H1 (cell line): ENCODE results near the gene SHMT2. TPM values are rescaled to one million over a fixed set of nuclear protein-coding genes. Genes with fewer than 3 reads are reported as not detected.

ENCODE experiments used
- ASH2L ChIP-seq: fragments of 200-600, 300-600 bp; sonication (generic); IDR thresholded peaks from one replicate; pipeline ENCODE4 v1.7.1; 2017; ENCODE audit warnings: low read length
- BACH1 ChIP-seq: IDR thresholded peaks from 2 replicates; pipeline ENCODE4 v1.6.1; 2012; ENCODE audit warnings: low read length, improper control_type of control experiment
- CEBPB ChIP-seq: IDR thresholded peaks from 2 replicates; pipeline ENCODE4 v1.6.1; 2012; ENCODE audit warnings: low read depth, low read length
- CREB1 ChIP-seq: IDR thresholded peaks from 2 replicates; pipeline ENCODE4 v1.6.1; 2012; ENCODE audit warnings: inconsistent platforms
- FOSL1 ChIP-seq: IDR thresholded peaks from 2 replicates; pipeline ENCODE4 v1.6.1; 2011; ENCODE audit warnings: mild to moderate bottlenecking, low read depth, low read length, moderate library complexity; ENCODE audit not compliant: insufficient read depth
- HDAC2 ChIP-seq, 2 experiments: fragments of 300-600 bp in 1 of 2; sonication (generic) in 1 of 2; IDR thresholded peaks; 2 replicates each; pipeline ENCODE4 v1.6.1; 2011 to 2012; ENCODE audit warnings: low read depth in 2 of 2, low read length in 2 of 2, mild to moderate bottlenecking in 2 of 2, moderate library complexity in 2 of 2, borderline replicate concordance in 1 of 2, inconsistent platforms in 1 of 2
- JUN ChIP-seq: IDR thresholded peaks from 2 replicates; pipeline ENCODE4 v1.6.1; 2011; ENCODE audit warnings: low read depth, mild to moderate bottlenecking, improper control_type of control experiment, low read length
- NRF1 ChIP-seq: IDR thresholded peaks from 2 replicates; pipeline ENCODE4 v1.6.1; 2011; ENCODE audit warnings: mild to moderate bottlenecking, low read depth, low read length, improper control_type of control experiment
- RFX5 ChIP-seq: IDR thresholded peaks from 2 replicates; pipeline ENCODE4 v1.6.1; 2011; ENCODE audit warnings: low read depth, low read length, improper control_type of control experiment, borderline replicate concordance
- SIX5 ChIP-seq: IDR thresholded peaks from 2 replicates; pipeline ENCODE4 v1.6.1; 2011; ENCODE audit warnings: mild to moderate bottlenecking, low read depth, low read length
- SRF ChIP-seq: IDR thresholded peaks from 2 replicates; pipeline ENCODE4 v1.6.1; 2011; ENCODE audit warnings: mild to moderate bottlenecking, low read depth, low read length, moderate library complexity
- TAF1 ChIP-seq: IDR thresholded peaks from 2 replicates; pipeline ENCODE4 v1.6.1; 2011; ENCODE audit warnings: mild to moderate bottlenecking, low read depth, low read length
- TBP ChIP-seq: IDR thresholded peaks from 2 replicates; pipeline ENCODE4 v1.6.1; 2011; ENCODE audit warnings: low read depth, low read length, improper control_type of control experiment
- YY1 ChIP-seq: IDR thresholded peaks from 2 replicates; pipeline ENCODE4 v1.6.1; 2011; ENCODE audit warnings: low read depth, mild to moderate bottlenecking, low read length
- ZNF274 ChIP-seq: IDR thresholded peaks from 2 replicates; pipeline ENCODE4 v1.7.0; 2012; ENCODE audit warnings: low read length, borderline replicate concordance; ENCODE audit errors: extremely low read depth
- polyA plus RNA-seq, 7 experiments: library from polyadenylated mRNA; depleted of rRNA in 3 of 7; stranded (reverse) in 5 of 7; unstranded in 2 of 7; fragments of >200 nt in 5 of 7; fragments of 200-250 nt in 2 of 7; gene quantifications; 1 replicate in 5 of 7; 2 replicates in 1 of 7; 4 replicates in 1 of 7; pipeline versions ENCODE4 v1.2.1 to v1.2.3, GENCODE V29; 2011 to 2013; ENCODE audit warnings: missing spikeins in 2 of 7, mixed read lengths in 2 of 7
- total RNA-seq: library from RNA; stranded (reverse); fragmentation: NEBNext Ultra II Directional; extraction: Animal tissue kit (Norgen Biotek cat#: 25700); gene quantifications from 2 replicates; pipeline ENCODE4 v1.2.1, GENCODE V29; 2021
- TF ChIP-seq, protein P1 (sequence below): IDR thresholded peaks from 2 replicates; pipeline ENCODE4 v1.6.1; 2012; ENCODE audit warnings: inconsistent platforms
- TF ChIP-seq, protein P2 (sequence below), 3 experiments: IDR thresholded peaks; 1 replicate in 2 of 3; 2 replicates in 1 of 3; pipeline versions ENCODE4 v1.5.1 to v1.6.1; 2011; ENCODE audit warnings: low read length in 3 of 3, mild to moderate bottlenecking in 3 of 3, inconsistent platforms in 2 of 3, low read depth in 1 of 3, moderate library complexity in 1 of 3; ENCODE audit not compliant: insufficient read depth in 1 of 3; ENCODE audit errors: control extremely low read depth in 1 of 3
- TF ChIP-seq, protein P3 (sequence below): IDR thresholded peaks from 2 replicates; pipeline ENCODE4 v1.6.1; 2012; ENCODE audit warnings: low read length, inconsistent platforms
- TF ChIP-seq, protein P4 (sequence below): IDR thresholded peaks from 2 replicates; pipeline ENCODE4 v1.6.1; 2011; ENCODE audit warnings: low read depth, mild to moderate bottlenecking, low read length; ENCODE audit not compliant: insufficient read depth

The SHMT2 gene
- total and polyA plus RNA-seq, 2 of the 8 experiments (the other 6 are each of a cell fraction or from before 2014, with no cell fraction given) = 274 to 520 TPM

GRCh38 chr12:57229634-57230380, at the start of gene SHMT2 (continued):
- TF ChIP-seq, protein P1, sequence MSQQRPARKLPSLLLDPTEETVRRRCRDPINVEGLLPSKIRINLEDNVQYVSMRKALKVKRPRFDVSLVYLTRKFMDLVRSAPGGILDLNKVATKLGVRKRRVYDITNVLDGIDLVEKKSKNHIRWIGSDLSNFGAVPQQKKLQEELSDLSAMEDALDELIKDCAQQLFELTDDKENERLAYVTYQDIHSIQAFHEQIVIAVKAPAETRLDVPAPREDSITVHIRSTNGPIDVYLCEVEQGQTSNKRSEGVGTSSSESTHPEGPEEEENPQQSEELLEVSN = peak; percentile 63
- TF ChIP-seq CEBPB (peak; percentile 98), RFX5 (no peak), HDAC2 (IDR thresholded peaks at IDR 0.05; ENCODE audit: borderline replicate concordance in 1 of 2, low read depth in 2 of 2, low read length in 2 of 2) (0 out of 4 replicates have a peak, but pooled peaks of 1 of the 2 experiments have one; percentile 53), ASH2L (peak; percentile 75), ZNF274 (no peak), TAF1 (peak; percentile 72), YY1 (no peak), JUN (no peak), NRF1 (peak; percentile 96), FOSL1 (no peak), BACH1 (no peak), TBP (peak; percentile 61), CREB1 (no peak), SIX5 (no peak), SRF (no peak)
- TF ChIP-seq, protein P2, sequence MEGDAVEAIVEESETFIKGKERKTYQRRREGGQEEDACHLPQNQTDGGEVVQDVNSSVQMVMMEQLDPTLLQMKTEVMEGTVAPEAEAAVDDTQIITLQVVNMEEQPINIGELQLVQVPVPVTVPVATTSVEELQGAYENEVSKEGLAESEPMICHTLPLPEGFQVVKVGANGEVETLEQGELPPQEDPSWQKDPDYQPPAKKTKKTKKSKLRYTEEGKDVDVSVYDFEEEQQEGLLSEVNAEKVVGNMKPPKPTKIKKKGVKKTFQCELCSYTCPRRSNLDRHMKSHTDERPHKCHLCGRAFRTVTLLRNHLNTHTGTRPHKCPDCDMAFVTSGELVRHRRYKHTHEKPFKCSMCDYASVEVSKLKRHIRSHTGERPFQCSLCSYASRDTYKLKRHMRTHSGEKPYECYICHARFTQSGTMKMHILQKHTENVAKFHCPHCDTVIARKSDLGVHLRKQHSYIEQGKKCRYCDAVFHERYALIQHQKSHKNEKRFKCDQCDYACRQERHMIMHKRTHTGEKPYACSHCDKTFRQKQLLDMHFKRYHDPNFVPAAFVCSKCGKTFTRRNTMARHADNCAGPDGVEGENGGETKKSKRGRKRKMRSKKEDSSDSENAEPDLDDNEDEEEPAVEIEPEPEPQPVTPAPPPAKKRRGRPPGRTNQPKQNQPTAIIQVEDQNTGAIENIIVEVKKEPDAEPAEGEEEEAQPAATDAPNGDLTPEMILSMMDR (IDR thresholded peaks at IDR 0.05; ENCODE audit: control extremely low read depth in 1 of 3, insufficient read depth in 1 of 3, low read depth in 1 of 3, low read length in 3 of 3) = no peak
- TF ChIP-seq, protein P3, sequence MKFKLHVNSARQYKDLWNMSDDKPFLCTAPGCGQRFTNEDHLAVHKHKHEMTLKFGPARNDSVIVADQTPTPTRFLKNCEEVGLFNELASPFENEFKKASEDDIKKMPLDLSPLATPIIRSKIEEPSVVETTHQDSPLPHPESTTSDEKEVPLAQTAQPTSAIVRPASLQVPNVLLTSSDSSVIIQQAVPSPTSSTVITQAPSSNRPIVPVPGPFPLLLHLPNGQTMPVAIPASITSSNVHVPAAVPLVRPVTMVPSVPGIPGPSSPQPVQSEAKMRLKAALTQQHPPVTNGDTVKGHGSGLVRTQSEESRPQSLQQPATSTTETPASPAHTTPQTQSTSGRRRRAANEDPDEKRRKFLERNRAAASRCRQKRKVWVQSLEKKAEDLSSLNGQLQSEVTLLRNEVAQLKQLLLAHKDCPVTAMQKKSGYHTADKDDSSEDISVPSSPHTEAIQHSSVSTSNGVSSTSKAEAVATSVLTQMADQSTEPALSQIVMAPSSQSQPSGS = no peak; the same call in 1 of the 2 replicates
- TF ChIP-seq, protein P4, sequence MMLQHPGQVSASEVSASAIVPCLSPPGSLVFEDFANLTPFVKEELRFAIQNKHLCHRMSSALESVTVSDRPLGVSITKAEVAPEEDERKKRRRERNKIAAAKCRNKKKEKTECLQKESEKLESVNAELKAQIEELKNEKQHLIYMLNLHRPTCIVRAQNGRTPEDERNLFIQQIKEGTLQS = peak; percentile 75
